ENCODE data around the gene SMAD5.

SMAD5 gene

GRCh38 chr5:136197462-136198142, 65.0 kb downstream of the SMAD5 start:
- DNase-seq (ENCODE audit: low read depth in 2 of 2): no peak

GRCh38 chr5:136198453-136198852, 65.8 kb downstream of the SMAD5 start:
- no peak for DNase-seq (ENCODE audit: low read depth in 2 of 2)

GRCh38 chr5:136199408-136199807, 66.8 kb downstream of the SMAD5 start:
- DNase-seq (ENCODE audit: low read depth in 2 of 2): no peak

GRCh38 chr5:136200130-136200529, 67.5 kb downstream of the SMAD5 start:
- no peak for DNase-seq (ENCODE audit: low read depth in 2 of 2)

GRCh38 chr5:136200761-136201160, 68.1 kb downstream of the SMAD5 start:
- DNase-seq (ENCODE audit: low read depth in 2 of 2): no peak

GRCh38 chr5:136201870-136202269, 69.2 kb downstream of the SMAD5 start:
- DNase-seq (ENCODE audit: low read depth in 2 of 2): no peak

- DNase-seq (ENCODE audit: low read depth in 2 of 2): no peak
Observed at GRCh38 chr5:136202469-136203205, 70.0 kb downstream of the SMAD5 start.

GRCh38 chr5:136203303-136203922, 70.8 kb downstream of the SMAD5 start:
- no peak for DNase-seq (ENCODE audit: low read depth in 2 of 2)

GRCh38 chr5:136205061-136205702, 72.5 kb downstream of the SMAD5 start:
- DNase-seq (ENCODE audit: low read depth in 2 of 2): no peak

- no peak for DNase-seq (ENCODE audit: low read depth in 2 of 2)
Observed at GRCh38 chr5:136205941-136206340, 73.3 kb downstream of the SMAD5 start.

- no peak for DNase-seq (ENCODE audit: low read depth in 2 of 2)
Observed at GRCh38 chr5:136206361-136206760, 73.7 kb downstream of the SMAD5 start.

- no peak for DNase-seq (ENCODE audit: low read depth in 2 of 2)
Observed at GRCh38 chr5:136207631-136208030, 75.0 kb downstream of the SMAD5 start.

- no peak for DNase-seq (ENCODE audit: low read depth in 2 of 2)
Observed at GRCh38 chr5:136208916-136209315, 76.3 kb downstream of the SMAD5 start.

GRCh38 chr5:136209346-136209910, 76.8 kb downstream of the SMAD5 start:
- no peak for DNase-seq (ENCODE audit: low read depth in 2 of 2)

- DNase-seq (ENCODE audit: low read depth in 2 of 2): no peak
Observed at GRCh38 chr5:136210259-136210658, 77.6 kb downstream of the SMAD5 start.

GRCh38 chr5:136211282-136212040, 78.8 kb downstream of the SMAD5 start:
- DNase-seq (ENCODE audit: low read depth in 2 of 2): no peak

GRCh38 chr5:136212252-136212721, 79.6 kb downstream of the SMAD5 start:
- peak in 1 of 2 donors; percentile 3 for DNase-seq (ENCODE audit: low read depth in 2 of 2)

- DNase-seq (ENCODE audit: low read depth in 2 of 2): no peak
Observed at GRCh38 chr5:136213919-136214493, 81.4 kb downstream of the SMAD5 start.

- DNase-seq (ENCODE audit: low read depth in 2 of 2): no peak
Observed at GRCh38 chr5:136215812-136216211, 83.2 kb downstream of the SMAD5 start.

- DNase-seq (ENCODE audit: low read depth in 2 of 2): no peak
Observed at GRCh38 chr5:136216230-136216629, 83.6 kb downstream of the SMAD5 start.

- no peak for DNase-seq (ENCODE audit: low read depth in 2 of 2)
Observed at GRCh38 chr5:136221340-136221739, 88.7 kb downstream of the SMAD5 start.
